UCSD-AML1 (cell line): ENCODE measurements around the gene PPARA.

Experiments used
- DNase-seq: peaks from one replicate; lab custom pipeline; 2025; ENCODE audit not compliant: unreplicated experiment; lab: John Stamatoyannopoulos, UW

PPARA gene

DNA sequence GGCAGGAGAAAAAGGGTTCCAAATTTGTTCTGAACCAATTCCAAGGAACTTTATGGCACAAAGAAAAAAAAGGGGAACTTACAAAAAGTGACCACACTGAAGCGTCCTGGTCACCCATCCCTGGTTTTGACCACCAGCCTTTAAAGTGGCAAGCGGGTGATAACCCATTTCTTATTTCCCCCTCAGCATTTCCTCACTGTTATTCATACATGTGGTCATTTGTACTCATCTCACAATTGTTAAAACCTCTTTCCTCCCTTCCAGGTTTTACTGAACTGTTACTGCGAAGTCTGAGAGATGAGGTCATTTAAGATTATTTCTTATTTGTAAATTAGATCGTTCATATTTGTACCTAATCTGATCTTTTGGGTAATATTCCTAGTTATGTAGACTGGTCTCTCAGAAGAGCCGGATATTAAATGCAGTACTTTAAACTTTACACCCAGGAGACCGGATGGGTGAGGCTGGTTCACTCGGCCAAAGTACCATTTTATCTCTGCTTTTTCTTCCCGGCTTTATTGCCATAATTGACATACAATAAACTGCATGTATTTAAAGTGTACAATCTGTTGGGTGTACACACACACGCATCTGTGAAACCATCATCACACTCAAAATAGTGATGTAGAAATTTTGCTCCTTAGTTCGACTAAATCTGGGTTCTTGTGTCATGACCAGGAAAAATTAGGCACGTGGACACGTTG, 52.7 kb downstream of the PPARA start:
- DNase-seq = no peak

DNA sequence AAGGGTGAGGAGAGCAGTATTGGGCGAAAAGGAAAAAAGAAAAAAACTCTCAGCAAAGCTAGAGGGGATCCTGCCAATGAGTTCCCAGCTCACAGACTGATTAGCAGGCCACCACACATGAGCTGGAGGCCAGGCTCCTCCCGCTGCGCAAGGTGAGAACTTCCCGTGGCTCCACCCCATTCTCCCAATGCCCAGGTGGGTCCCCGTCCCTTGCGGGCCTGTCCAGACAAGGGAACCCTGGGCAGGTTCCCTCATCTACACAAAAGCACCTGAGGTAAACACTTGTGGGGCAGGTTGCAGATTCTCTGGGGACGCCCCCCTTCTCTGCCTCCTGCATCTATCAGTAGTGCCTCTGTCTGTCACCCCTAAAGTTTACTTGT, 53.3 kb downstream of the PPARA start:
- DNase-seq = no peak

DNA sequence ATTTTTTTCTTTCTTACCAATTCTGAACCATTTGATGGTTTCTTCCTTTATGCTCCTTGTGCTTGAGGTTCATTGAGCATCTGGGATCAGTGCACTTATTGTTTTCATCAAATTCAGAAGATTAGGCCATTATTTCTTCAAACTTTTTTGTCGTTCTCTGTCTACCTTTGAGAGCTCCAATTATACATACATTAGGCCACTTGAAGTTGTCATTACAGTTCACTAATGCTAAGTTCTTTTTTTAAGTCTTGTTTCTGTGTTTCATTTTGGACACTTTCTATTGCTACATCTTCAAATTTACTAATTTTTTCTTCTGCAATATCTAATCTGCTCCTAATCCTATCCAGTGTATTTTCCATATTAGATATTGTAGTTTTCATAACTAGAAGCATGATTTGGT, 58.9 kb downstream of the PPARA start:
- DNase-seq = no peak

DNA sequence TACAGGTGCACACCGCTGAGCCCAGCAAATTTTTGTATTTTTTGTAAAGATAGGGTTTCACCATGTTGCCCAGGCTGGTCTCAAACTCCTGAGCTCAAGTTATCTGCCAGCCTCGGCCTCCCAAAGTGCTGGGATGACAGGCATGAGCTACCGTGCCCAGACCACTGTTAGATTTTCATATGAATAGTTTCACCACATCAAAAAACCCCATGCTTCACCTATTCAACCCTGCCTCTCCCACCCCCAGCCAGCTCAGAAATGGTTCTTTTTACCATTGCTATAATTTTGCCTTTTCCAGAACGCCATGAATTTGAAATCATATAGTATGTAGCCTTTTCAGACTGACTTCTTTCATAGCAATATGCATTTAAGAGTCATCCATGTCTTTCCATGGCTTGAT, 61.9 kb downstream of the PPARA start:
- no peak for DNase-seq

DNA sequence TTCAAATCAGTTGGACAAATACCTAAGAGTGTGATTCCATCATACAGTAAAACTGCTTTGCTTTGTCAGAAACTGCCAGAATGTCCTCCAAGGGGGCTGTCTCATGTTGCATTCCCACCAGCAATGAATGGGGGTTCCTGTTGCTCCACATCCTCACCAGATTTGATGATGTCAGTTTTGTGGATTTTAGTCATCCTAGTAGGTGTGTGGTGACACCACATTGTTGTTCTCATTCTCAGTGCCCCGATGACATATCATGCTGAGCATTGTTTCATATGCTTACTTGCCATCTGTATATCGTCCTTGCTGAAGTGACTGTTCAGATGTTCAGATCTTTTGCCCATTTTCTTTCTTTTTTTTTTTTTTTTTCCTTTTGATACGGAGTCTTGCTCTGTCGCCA, 62.7 kb downstream of the PPARA start:
- DNase-seq = no peak

DNA sequence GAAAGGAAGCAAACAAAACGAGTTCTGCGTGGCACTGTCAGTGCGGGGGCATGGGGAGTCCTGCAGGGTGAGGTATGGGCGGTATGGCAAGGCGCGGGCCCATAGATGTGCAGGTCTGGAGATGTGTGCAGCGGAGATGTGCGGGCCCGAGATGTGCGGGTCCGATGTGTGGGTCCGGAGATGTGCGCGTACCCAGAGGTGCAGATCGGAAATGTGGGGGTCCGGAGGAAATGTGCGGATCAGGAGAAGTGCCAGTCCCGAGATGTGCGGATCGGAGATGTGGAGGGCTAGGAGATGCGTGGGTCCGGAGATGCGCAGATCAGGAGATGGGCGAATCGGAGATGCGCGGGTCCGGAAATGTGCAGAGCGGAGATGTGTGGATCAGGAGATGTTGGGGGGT, 63.8 kb downstream of the PPARA start:
- DNase-seq = no peak

DNA sequence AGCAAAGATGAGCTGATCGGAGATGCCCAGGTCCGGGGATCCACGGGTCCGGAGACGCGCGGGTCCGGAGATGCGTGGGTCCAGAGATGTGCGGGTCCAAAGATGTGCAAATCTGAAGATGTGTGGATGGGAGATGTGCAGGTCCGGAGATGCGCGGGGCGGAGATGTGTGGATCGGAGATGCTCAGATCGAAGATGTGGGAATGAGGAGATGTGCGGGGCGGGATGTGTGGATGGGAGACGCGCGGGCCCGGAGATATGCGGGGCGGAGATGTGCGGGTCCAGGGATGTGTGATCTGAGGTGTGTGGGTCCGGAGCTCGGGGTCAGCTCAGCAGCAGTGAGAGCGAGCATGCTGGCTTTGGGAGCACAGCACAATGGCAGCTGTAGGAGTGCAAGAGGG, 64.3 kb downstream of the PPARA start:
- DNase-seq = no peak

DNA sequence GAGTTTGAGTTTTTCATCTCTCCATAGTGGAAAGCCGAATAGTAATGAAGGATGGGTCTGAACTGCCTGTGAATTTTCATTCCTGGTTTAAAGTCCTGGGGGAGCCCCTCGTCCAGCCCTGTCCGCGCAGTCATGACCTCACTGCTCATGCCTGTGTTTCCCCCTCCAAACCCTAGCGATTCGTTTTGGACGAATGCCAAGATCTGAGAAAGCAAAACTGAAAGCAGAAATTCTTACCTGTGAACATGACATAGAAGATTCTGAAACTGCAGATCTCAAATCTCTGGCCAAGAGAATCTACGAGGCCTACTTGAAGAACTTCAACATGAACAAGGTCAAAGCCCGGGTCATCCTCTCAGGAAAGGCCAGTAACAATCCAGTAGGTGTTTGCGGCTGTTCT, 69.3 kb downstream of the PPARA start:
- DNase-seq = no peak

DNA sequence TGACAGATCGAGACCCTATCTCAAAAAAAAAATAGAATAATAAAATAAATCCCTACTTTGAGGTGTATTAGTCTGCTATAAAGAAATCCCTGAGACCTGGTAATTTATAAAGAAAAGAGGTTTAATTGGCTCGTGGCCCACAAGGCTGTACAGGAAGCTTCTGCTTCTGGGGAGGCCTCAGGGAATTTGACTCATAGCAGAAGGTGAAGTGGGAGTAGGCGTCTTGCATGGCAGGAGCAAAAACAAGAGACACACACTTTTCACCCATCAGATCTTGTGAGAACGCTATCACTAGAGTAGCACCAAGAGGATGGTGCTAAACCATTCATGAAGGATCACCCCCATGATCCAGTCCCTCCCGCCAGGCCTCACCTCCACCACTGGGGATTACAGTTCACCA, 70.6 kb downstream of the PPARA start:
- no peak for DNase-seq

DNA sequence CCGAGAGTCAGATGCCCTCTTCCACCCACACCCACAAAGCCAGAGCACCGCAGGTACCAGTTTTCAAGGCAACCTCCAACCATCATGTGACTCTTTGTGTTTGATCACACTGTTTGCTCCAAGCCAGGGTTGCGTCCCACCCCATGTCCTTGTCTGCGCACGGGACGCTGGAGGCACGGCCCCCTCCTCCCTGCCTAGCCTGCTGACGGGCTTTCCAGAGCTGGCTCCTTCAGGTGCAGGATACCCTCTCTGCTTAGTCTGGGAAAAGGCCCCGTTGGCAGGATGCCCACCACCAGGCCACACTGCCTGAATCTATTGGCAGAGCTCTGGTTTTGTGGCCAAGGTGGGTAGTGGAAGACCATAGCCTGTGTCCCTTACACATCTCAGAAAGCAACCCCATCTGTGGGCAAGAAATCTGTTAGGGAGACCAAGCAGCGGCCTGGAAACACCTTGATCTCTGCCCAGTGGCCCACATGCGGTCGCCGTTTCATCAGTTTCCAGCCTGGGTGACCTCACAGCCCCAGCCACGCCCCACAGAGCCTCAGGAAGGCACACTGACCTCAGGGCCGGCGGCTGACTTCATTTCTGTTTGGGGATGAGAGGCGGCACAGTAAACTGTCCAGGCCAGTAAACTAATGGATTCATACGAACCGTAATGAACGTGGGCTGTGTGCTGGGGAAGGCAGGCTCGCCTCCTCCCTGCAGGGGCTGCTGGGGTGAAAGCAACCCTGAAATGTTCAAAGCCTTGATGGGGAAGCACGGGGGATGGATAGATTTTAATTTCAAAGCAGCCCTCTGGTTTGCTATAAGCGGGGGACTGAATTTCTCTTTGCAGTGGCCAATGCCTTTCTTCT, 73.9 kb downstream of the PPARA start:
- no peak for DNase-seq

DNA sequence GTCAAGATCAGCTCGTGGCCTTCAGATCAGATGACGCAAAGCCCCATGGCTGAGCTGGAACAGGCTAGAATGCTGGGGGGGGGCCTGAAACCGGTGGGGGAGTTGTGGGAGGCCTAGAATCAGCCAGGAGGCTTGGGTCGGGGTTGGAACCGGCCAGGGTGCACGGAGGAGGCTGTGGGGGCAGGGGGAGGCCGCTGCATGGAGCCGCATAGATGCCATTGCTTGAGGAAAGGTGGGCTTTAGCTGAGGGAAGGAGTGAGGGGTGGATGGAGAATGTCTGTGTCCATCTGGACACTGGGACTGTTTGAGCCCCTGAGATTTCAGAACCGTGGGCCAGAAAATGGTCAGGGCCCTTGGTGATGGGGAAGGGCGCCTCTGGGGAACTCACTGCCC, 74.6 kb downstream of the PPARA start:
- no peak for DNase-seq

DNA sequence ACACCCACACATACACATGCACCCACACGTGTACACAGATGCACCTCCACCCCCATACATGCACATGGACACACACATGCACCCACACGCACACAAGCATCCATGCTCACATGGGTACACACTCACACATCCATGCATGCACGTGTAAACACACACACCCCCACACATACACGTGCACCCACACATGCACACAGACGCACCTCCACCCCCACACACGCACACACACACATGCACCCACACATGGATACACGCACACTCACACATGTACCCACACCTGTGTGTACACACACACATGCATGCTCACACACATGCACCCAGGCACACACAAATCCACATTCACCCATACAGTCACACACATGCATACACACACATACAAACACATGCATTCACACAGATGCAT, 75.3 kb downstream of the PPARA start:
- no peak for DNase-seq

DNA sequence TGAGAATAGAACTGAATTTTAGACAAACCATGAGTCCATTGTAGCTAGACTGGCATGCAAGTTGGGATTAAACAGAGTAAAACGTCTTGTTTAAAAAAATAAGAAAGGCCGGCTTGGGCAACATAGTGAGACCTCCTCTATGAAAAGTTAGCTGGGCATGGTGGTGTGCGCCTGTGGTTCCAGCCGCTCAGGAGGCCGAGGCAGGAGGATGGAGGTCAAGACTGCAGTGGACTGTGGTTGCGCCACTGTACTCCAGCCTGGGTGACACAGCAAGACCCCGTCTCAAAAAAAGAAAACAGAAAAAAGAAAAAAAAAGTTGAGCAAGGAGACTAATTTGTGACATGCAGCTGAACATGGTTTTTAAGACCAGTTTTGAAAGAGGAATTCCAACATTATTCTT, 76.3 kb downstream of the PPARA start:
- no peak for DNase-seq

DNA sequence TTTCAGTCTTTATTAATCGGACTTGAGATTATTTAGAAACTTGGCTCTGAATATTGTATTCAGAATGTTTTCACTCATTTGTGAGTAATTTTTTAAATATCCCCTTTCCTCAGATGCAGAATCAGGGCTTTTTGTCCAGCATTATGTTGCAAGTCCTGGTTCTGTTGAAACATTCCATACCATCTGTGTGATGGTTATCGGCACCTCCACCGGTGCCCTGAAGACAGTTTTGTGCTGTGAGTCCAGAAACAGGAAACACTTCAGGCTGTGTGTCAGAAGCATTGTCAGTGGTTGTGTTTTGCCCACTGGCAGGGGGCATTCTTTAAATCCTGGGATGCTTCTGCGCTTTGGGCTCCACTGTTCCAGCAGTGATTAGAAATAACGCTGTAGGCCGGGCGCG, 79.4 kb downstream of the PPARA start:
- DNase-seq = no peak

DNA sequence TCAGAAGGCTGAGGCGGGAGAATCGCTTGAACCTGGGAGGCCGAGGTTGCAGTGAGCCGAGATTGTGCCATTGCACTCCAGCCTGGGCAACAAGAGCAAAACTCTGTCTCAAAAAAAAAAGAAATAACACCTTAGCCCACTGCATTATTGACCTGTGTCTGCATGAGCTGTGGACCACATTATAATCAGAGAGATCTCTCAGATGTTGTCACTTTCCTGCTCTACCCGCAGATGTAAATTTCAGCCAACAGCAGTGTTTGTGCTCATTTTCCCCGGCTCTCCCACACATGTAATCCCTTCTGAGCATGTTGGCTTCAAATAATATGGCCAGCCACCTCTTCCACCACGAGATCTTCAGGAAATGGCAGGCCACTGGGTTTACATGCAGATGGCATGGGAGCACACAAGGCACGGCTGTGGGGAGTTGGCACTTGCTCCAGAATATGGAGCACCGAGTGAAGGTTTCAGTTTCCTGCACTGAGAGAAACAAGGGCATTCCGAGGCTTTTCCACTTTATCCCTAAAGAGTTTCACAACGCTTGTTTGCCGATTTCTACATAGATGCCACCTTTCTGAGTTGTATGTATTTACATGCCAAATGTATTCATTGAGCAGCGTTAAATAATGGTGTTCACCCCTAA, 80.1 kb downstream of the PPARA start:
- no peak for DNase-seq

DNA sequence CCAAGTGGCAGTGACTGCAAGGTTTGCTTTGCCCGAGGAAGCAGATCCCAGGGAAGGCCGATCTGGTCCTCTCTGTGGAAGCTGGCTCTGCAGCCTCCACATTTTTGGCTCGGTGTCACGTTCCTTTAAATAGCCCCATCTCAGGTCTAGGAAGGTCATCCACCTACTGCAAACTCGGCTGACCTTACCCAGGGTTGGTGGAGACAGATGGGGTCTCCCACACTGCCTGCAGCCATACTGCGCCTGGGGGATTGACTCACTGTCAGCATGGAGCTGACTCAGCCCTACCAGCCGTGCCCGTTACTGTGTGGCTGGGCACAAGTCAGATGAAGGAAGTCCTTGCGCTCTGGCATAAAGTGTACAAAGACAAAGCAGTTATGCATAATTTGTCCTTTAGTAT, 82.9 kb downstream of the PPARA start:
- DNase-seq = peak; percentile 36

DNA sequence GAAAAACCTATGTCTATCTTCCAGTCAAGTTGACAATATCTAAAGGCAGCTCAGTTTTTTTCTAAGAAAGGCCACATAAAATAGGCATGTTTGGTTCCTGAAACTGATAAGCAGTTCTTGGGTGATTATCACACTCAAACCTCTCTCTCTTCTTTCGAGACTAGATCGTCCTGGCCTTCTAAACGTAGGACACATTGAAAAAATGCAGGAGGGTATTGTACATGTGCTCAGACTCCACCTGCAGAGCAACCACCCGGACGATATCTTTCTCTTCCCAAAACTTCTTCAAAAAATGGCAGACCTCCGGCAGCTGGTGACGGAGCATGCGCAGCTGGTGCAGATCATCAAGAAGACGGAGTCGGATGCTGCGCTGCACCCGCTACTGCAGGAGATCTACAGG, 84.6 kb downstream of the PPARA start:
- DNase-seq = no peak

DNA sequence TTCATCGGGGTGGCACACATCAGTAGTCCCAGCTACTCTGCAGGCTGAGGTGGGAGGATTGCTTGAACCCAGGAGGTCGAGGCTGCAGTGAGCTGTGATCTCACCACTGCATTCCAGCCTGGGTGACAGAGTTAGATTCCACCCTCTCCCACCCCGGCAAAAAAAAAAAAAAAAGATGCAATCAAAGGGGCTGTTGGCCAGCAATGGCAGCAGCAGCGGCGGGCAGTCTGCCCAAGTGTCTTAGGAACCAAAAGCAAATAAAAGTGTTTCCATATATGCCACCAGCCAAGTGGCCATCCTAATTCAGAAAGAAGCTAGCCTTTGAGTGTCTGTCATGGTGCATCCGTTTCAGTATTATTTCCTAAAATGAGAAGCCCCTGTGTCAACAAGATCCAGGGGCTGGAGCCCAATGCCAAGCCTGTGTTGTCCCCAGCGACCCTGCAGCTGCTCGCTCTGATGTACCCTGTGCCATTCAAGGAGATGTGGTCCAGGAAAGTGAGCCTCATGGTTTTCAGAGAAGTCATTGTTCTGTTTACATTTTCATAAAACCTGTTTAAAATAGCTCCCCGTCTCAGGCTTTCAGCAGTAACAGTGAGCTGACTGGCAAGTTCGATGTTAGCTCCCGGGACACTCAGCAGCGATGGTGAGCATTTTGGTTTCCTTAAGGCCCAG, 87.3 kb downstream of the PPARA start:
- DNase-seq = no peak

DNA sequence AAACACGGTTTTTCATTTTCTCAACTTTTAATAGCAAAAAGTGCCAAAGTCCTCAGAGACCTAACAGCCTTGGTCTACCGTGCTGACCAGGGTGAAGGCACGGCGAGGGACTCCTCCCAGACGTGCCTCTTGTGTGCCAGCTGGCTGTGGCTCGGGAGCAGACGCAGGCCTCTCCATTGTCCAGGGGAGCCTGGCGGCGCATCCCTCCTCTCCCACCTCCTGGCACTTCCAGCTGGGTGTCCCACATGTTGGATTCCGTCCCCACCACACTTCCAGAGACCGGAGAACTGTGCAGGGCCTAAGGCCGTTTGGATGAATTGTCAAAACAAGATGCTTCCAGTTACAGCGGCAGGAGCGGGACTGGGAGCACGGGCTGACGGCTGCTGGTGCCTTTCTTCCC, 88.2 kb downstream of the PPARA start:
- DNase-seq = no peak

DNA sequence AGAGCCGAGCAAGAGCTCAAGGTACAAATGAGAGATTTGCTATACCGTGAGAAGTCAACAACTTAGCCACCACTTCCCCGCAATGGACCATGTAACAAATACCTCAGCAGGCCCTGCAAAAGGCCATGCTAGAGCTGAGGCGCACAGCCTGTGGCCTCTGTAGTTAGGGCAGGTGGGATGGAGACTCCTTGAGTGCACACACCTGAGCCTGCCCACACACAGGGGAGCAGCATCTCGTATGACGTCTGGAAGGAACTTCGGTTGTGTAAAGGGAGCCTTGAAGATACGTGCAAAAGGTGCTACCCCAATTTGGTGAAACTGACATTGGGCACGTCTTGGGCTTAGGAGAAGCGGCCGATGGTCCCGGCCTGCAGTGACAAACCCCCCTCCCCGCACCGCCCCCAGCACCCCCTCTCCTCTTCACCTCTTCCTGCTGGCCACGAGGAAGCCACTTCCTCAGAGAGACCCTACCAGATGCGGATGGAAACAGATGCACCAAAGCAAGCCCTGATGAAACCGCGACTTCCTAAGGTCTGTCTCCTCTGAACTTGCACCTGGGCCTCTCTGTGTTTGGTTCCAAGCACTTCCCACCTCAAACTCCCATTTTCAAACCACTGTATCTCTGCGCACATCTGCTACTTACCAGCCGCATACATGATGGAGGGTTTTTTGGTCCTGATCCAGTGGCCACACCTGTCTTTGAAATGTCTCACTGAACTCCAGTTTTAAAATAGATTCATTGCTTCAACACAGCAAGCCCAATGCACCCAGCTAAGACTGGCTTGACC, 89.1 kb downstream of the PPARA start:
- DNase-seq = no peak

DNA sequence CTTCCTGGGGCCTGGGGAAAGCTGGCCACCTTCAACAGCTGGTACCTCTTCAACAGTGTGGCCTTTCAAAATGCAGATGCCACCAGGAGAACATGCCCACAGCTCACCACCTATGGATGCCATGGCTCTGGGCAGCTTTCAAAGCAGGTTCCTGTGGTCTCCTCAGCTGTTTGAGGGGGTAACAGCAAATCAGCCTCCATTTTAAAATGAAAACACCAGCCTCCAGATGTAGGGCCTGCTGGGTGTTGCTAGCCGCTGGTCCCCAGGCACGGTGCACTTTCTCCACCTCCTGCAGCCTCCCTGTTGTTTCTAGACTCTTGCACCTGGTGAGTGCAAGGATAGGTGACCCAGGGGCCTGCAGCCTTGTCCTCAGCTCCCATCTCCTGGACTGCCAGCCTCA, 89.7 kb downstream of the PPARA start:
- DNase-seq = no peak
